Neuronal stem cell (in vitro differentiated cells): ENCODE results near the gene MBD3L4.

Source experiments
- DNase-seq: peaks from one replicate; pipeline ENCODE4 v3.0.0-alpha.2; 2013; ENCODE audit warnings: low spot score
- H2AFZ ChIP-seq: one replicate; pipeline ENCODE4 v1.6.1; 2013; ENCODE audit warnings: mild to moderate bottlenecking, low read length, inconsistent platforms
- H2AK5ac ChIP-seq: 2 replicates; pipeline ENCODE4 v1.6.1; 2013; ENCODE audit warnings: low read depth, mild to moderate bottlenecking, inconsistent platforms, low read length, moderate library complexity, mixed read lengths
- H2BK120ac ChIP-seq: 2 replicates; pipeline ENCODE4 v1.6.1; 2013; ENCODE audit warnings: low read depth, mild to moderate bottlenecking, inconsistent platforms, low read length, moderate library complexity, mixed read lengths
- H2BK12ac ChIP-seq: one replicate; pipeline ENCODE4 v1.6.1; 2013; ENCODE audit warnings: low read length, inconsistent platforms
- H2BK15ac ChIP-seq: 2 replicates; pipeline ENCODE4 v1.6.1; 2013; ENCODE audit warnings: mild to moderate bottlenecking, low read length, inconsistent platforms, mixed read lengths
- H2BK5ac ChIP-seq: one replicate; pipeline ENCODE4 v1.6.1; 2013; ENCODE audit warnings: inconsistent platforms, mild to moderate bottlenecking, low read length, moderate library complexity
- H3K14ac ChIP-seq: one replicate; pipeline ENCODE4 v1.6.1; 2013; ENCODE audit warnings: low read length, inconsistent platforms
- H3K18ac ChIP-seq: 2 replicates; pipeline ENCODE4 v1.6.1; 2013; ENCODE audit warnings: low read length, inconsistent platforms
- H3K23ac ChIP-seq: 2 replicates; pipeline ENCODE4 v1.6.1; 2013; ENCODE audit warnings: low read depth, mild to moderate bottlenecking, mixed read lengths, low read length, inconsistent platforms; ENCODE audit not compliant: poor library complexity
- H3K27ac ChIP-seq: replicated peaks from 3 replicates; pipeline ENCODE4 v1.5.1; 2013; ENCODE audit warnings: low read length, inconsistent platforms
- H3K27me3 ChIP-seq, 3 experiments: 2 replicates each; pipeline ENCODE4 v1.6.1; 2013; ENCODE audit warnings: low read length in 3 of 3, mild to moderate bottlenecking in 2 of 3, inconsistent platforms in 1 of 3, low read depth in 1 of 3, mixed read lengths in 1 of 3, moderate library complexity in 1 of 3; ENCODE audit not compliant: control insufficient read depth in 3 of 3, insufficient read depth in 3 of 3
- H3K36me3 ChIP-seq, 2 donors: replicated peaks in 1 of 2; 2 replicates each; pipeline ENCODE4 v1.6.1; 2013; ENCODE audit warnings: low read length in 2 of 2; ENCODE audit not compliant: control insufficient read depth in 2 of 2, insufficient read depth in 2 of 2
- H3K4ac ChIP-seq: 2 replicates; pipeline ENCODE4 v1.6.1; 2013; ENCODE audit warnings: inconsistent platforms, mild to moderate bottlenecking, low read length, moderate library complexity
- H3K4me1 ChIP-seq, 2 donors: 1 replicate in 1 of 2; 2 replicates in 1 of 2; pipeline ENCODE4 v1.6.1; 2013; ENCODE audit warnings: low read length in 2 of 2, low read depth in 1 of 2; ENCODE audit not compliant: control insufficient read depth in 2 of 2, insufficient read depth in 1 of 2
- H3K4me2 ChIP-seq: one replicate; pipeline ENCODE4 v1.6.1; 2013; ENCODE audit warnings: mild to moderate bottlenecking, low read length, inconsistent platforms; ENCODE audit not compliant: insufficient read depth, poor library complexity, severe bottlenecking
- H3K4me3 ChIP-seq, 2 donors: 2 replicates each; pipeline ENCODE4 v1.5.1; 2013; ENCODE audit warnings: low read length in 2 of 2, mild to moderate bottlenecking in 2 of 2, inconsistent platforms in 1 of 2, moderate library complexity in 1 of 2
- H3K79me1 ChIP-seq: one replicate; pipeline ENCODE4 v1.6.1; 2013; ENCODE audit warnings: low read depth, mild to moderate bottlenecking, inconsistent platforms, low read length, moderate library complexity
- H3K9ac ChIP-seq: one replicate; pipeline ENCODE4 v1.6.1; 2013; ENCODE audit warnings: mild to moderate bottlenecking, low read depth, low read length, inconsistent platforms; ENCODE audit not compliant: poor library complexity
- H3K9me3 ChIP-seq, 2 donors: replicated peaks in 1 of 2; 2 replicates each; pipeline versions ENCODE3 to v1.6.1; 2013; ENCODE audit warnings: low read length in 2 of 2, mild to moderate bottlenecking in 2 of 2, inconsistent platforms in 1 of 2, low read depth in 1 of 2, mixed read lengths in 1 of 2, moderate library complexity in 1 of 2; ENCODE audit not compliant: control insufficient read depth in 2 of 2, insufficient read depth in 1 of 2
- H4K8ac ChIP-seq: one replicate; pipeline ENCODE4 v1.6.1; 2013; ENCODE audit warnings: low read depth, mild to moderate bottlenecking, inconsistent platforms, low read length, moderate library complexity
- H4K91ac ChIP-seq: one replicate; pipeline ENCODE4 v1.6.1; 2013; ENCODE audit warnings: low read length, low read depth, mild to moderate bottlenecking, inconsistent platforms; ENCODE audit not compliant: poor library complexity
- WGBS, 2 donors: extraction: QIAGEN DNeasy Blood & Tissue Kit; methylation state at CpG; one replicate each; pipeline ENCODE4 v1.1.7; 2013; ENCODE audit warnings: missing lambda C conversion rate in 2 of 2, mixed read lengths in 1 of 2; ENCODE audit not compliant: insufficient read length in 2 of 2, insufficient replicate concordance in 1 of 2; ENCODE audit errors: extremely low coverage in 2 of 2; 5-methylcytosine and 5-hydroxymethylcytosine counted together

Gene MBD3L4

GRCh38 chr19:7076151-7076550 is 36.2 kb upstream of the MBD3L4 start:
- peaks cover 28 to 63% of the 10 kb centered on the region in 2 donors for H3K9me3 ChIP-seq
- no CpG with 5 or more reads among the region's 6 CpGs for WGBS, 2 donors
- DNase-seq, result no peak

GRCh38 chr19:7074705-7075282 is 34.8 kb upstream of the MBD3L4 start:
- no peak overlapping the region for H2AFZ ChIP-seq
- no peak for DNase-seq
- H2BK120ac ChIP-seq, result no peak overlapping the region
- peaks cover 45 to 90% of the 10 kb centered on the region in 2 donors for H3K36me3 ChIP-seq
- WGBS, 2 donors, result no CpG with 5 or more reads among the region's 29 CpGs
- H2BK15ac ChIP-seq, result no peak overlapping the region
- no peak overlapping the region for H4K91ac ChIP-seq
- H3K9me3 ChIP-seq, result peaks cover 16 to 49% of the 10 kb centered on the region in 2 donors
- no peak overlapping the region for H3K9ac ChIP-seq
- H3K4ac ChIP-seq, result no peak overlapping the region
- H3K4me3 ChIP-seq, result no peak overlapping the region
- no peaks in the 10 kb centered on the region for H3K27me3 ChIP-seq
- H4K8ac ChIP-seq, result no peak overlapping the region
- H3K4me1 ChIP-seq, result peaks cover 0 to 4% of the 10 kb centered on the region in 2 donors
- H3K27ac ChIP-seq, result no peak overlapping the region
- H2BK12ac ChIP-seq, result no peak overlapping the region
- no peak overlapping the region for H3K23ac ChIP-seq
- H3K14ac ChIP-seq, result no peak overlapping the region
- H3K79me1 ChIP-seq, result peaks cover 2% of the 10 kb centered on the region
- H3K4me2 ChIP-seq, result no peak overlapping the region
- no peak overlapping the region for H3K18ac ChIP-seq
- no peak overlapping the region for H2BK5ac ChIP-seq
- no peak overlapping the region for H2AK5ac ChIP-seq

More at GRCh38 chr19:7076151-7076550, 36.2 kb upstream of the MBD3L4 start:
- Histone ChIP-seq H4K91ac (no peak overlapping the region), H3K4ac (no peak overlapping the region), H3K27me3 (no peaks in the 10 kb centered on the region), H4K8ac (no peak overlapping the region), H3K4me2 (no peak overlapping the region), H3K23ac (no peak overlapping the region), H3K4me3 (no peak overlapping the region), H3K9ac (no peak overlapping the region), H3K18ac (no peak overlapping the region), H2AFZ (no peak overlapping the region), H3K4me1 (no peaks in the 10 kb centered on the region), H2BK15ac (no peak overlapping the region), H2BK12ac (no peak overlapping the region), H2BK5ac (no peak overlapping the region), H3K27ac (no peak overlapping the region), H3K79me1 (peaks cover 1% of the 10 kb centered on the region), H2BK120ac (no peak overlapping the region), H3K36me3 (peaks cover 56 to 95% of the 10 kb centered on the region in 2 donors), H3K14ac (no peak overlapping the region), H2AK5ac (no peak overlapping the region)

GRCh38 chr19:7072541-7072940 is 32.6 kb upstream of the MBD3L4 start:
- Histone ChIP-seq H3K36me3 (peaks cover 39 to 69% of the 10 kb centered on the region in 2 donors), H2BK12ac (no peak overlapping the region)

GRCh38 chr19:7069904-7070226 is 29.9 kb upstream of the MBD3L4 start:
- Histone ChIP-seq H2AK5ac (no peak overlapping the region), H2BK5ac (peak overlapping the region; percentile 54), H2BK12ac (no peak overlapping the region), H3K79me1 (peaks cover 3% of the 10 kb centered on the region), H2BK120ac (no peak overlapping the region), H3K4ac (no peak overlapping the region), H4K91ac (no peak overlapping the region), H4K8ac (no peak overlapping the region), H3K27me3 (no peaks in the 10 kb centered on the region), H3K18ac (peak overlapping the region; percentile 88), H3K14ac (no peak overlapping the region), H2AFZ (peak overlapping the region; percentile 99), H2BK15ac (no peak overlapping the region), H3K27ac (no peak overlapping the region), H3K9ac (peak overlapping the region; percentile 89), H3K4me3 (peak overlapping the region; percentile 86 to 96), H3K36me3 (peaks cover 15 to 42% of the 10 kb centered on the region in 2 donors), H3K4me1 (peaks cover 0 to 6% of the 10 kb centered on the region in 2 donors), H3K9me3 (peaks cover 0 to 14% of the 10 kb centered on the region in 2 donors), H3K23ac (peak overlapping the region; percentile 46), H3K4me2 (peak overlapping the region; percentile 74)
- peak; percentile 17 for DNase-seq
- no CpG with 5 or more reads among the region's 12 CpGs for WGBS, 2 donors

More at GRCh38 chr19:7072541-7072940, 32.6 kb upstream of the MBD3L4 start:
- no peak overlapping the region for H3K23ac ChIP-seq
- no peak overlapping the region for H3K18ac ChIP-seq
- WGBS, 2 donors, result 100% methylated on average over 1 of the region's 6 CpGs
- DNase-seq, result no peak
- no peak overlapping the region for H3K4me3 ChIP-seq
- H3K27me3 ChIP-seq, result no peaks in the 10 kb centered on the region
- H2BK15ac ChIP-seq, result no peak overlapping the region
- H2AK5ac ChIP-seq, result no peak overlapping the region
- peaks cover 3% of the 10 kb centered on the region for H3K79me1 ChIP-seq
- H2AFZ ChIP-seq, result no peak overlapping the region
- no peak overlapping the region for H4K91ac ChIP-seq
- H3K9me3 ChIP-seq, result peaks cover 9 to 29% of the 10 kb centered on the region in 2 donors
- H3K27ac ChIP-seq, result no peak overlapping the region
- H2BK120ac ChIP-seq, result no peak overlapping the region
- H4K8ac ChIP-seq, result no peak overlapping the region
- peaks cover 0 to 6% of the 10 kb centered on the region in 2 donors for H3K4me1 ChIP-seq
- H3K14ac ChIP-seq, result no peak overlapping the region
- no peak overlapping the region for H2BK5ac ChIP-seq
- no peak overlapping the region for H3K4ac ChIP-seq
- no peak overlapping the region for H3K4me2 ChIP-seq
- H3K9ac ChIP-seq, result no peak overlapping the region
